Colonic mucosa (tissue), 4 donors: ENCODE data around the gene GCNT2. TPM values are rescaled to one million over a fixed set of nuclear protein-coding genes. Genes with fewer than 3 reads are reported as not detected.

Experiments
- DNase-seq: peaks from one replicate; pipeline ENCODE4 v3.0.0-alpha.2; 2020
- H3K27ac ChIP-seq: fragments of 200-600 bp; one replicate; pipeline ENCODE4 v1.8.0; 2021
- H3K27me3 ChIP-seq: fragments of 200-600 bp; one replicate; pipeline ENCODE4 v1.8.0; 2021
- H3K36me3 ChIP-seq: fragments of 200-600 bp; one replicate; pipeline ENCODE4 v1.8.0; 2021
- H3K4me1 ChIP-seq: fragments of 200-600 bp; one replicate; pipeline ENCODE4 v1.8.0; 2021; ENCODE audit warnings: mild to moderate bottlenecking
- H3K4me3 ChIP-seq: fragments of 200-600 bp; one replicate; pipeline ENCODE4 v1.8.0; 2021
- H3K9ac ChIP-seq, 2 donors: one replicate each; pipeline ENCODE4 v1.7.0; 2013; ENCODE audit warnings: control low read depth in 2 of 2, low read depth in 2 of 2, low read length in 2 of 2
- H3K9me3 ChIP-seq: fragments of 200-600 bp; one replicate; pipeline ENCODE4 v1.8.0; 2021
- intact Hi-C: fragments of 100-400 bp; cut with DNase I; formaldehyde crosslinking; loops from one replicate; pipeline ENCODE4 v1.14.1; 2022
- total RNA-seq, 2 donors: library from RNA; stranded (reverse); fragmentation: NEBNext Ultra II Directional in 1 of 2; extraction: Animal tissue kit (Norgen Biotek cat#: 25700) in 1 of 2; gene quantifications; one replicate each; pipeline ENCODE4 v1.2.1, GENCODE V29; 2021
- TF ChIP-seq, protein P1 (sequence below): fragments of 200-600 bp; IDR thresholded peaks from one replicate; pipeline ENCODE4 v1.8.0; 2022; ENCODE audit warnings: antibody characterized with exemption, mild to moderate bottlenecking
- donor health status: healthy.
- donor health status: DM: no; HTN: no; CAD: no.
- donor health status: DM: no; HTN: no; CAD: no.

Gene GCNT2
- total RNA-seq, 2 donors from 2014 or later = 9.8 to 9.9 TPM

DNA sequence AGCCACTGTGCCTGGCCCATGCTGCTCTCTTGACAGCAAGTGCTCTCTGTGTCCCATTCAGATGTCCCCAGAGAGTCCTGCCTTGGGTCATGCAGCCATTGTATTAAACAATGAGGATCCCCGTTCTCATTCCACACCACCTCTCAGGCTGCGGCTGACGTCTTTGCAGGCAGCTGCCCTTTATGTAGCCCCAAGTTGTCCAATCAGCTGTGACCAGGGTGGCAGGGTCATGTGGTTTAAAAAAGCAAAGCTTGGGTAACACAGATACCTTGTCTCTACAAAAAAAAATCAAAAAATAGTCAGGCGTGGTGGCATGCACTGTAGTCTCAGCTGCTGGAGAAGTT lies 13.2 kb downstream of the GCNT2 start:
- intact Hi-C loops = no loop called here
- Histone ChIP-seq H3K9me3 (no peaks in the 10 kb centered on the region), H3K27me3 (no peaks in the 10 kb centered on the region), H3K27ac (no peak overlapping the region), H3K36me3 (no peaks in the 10 kb centered on the region), H3K4me1 (no peaks in the 10 kb centered on the region), H3K9ac (no peak overlapping the region), H3K4me3 (no peak overlapping the region)
- TF ChIP-seq, protein P1, sequence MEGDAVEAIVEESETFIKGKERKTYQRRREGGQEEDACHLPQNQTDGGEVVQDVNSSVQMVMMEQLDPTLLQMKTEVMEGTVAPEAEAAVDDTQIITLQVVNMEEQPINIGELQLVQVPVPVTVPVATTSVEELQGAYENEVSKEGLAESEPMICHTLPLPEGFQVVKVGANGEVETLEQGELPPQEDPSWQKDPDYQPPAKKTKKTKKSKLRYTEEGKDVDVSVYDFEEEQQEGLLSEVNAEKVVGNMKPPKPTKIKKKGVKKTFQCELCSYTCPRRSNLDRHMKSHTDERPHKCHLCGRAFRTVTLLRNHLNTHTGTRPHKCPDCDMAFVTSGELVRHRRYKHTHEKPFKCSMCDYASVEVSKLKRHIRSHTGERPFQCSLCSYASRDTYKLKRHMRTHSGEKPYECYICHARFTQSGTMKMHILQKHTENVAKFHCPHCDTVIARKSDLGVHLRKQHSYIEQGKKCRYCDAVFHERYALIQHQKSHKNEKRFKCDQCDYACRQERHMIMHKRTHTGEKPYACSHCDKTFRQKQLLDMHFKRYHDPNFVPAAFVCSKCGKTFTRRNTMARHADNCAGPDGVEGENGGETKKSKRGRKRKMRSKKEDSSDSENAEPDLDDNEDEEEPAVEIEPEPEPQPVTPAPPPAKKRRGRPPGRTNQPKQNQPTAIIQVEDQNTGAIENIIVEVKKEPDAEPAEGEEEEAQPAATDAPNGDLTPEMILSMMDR = no peak
- no peak for DNase-seq

DNA sequence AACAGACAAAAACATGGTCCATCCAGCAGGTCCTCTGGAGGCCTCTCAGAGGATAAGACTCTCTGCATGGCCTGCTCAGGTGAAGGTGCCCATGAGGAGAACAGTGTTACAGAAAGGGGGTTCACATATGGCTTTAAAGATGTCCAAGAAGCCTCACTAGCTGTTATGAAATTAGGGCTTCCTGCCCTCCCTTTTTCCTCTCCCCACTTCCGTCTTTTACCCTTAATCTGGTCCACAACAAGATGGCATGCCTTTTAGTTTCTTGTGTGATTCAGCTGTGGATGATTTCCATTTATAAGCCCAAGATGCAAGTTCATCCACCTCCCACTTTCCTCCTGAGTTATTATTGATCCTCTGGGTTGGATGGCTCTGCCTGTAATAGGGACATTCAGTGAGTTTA lies 14.0 kb downstream of the GCNT2 start:
- no peaks in the 10 kb centered on the region for H3K4me1 ChIP-seq
- no peak overlapping the region for H3K27ac ChIP-seq
- TF ChIP-seq, protein P1 = no peak
- no peaks in the 10 kb centered on the region for H3K27me3 ChIP-seq
- H3K36me3 ChIP-seq = no peaks in the 10 kb centered on the region
- no peak overlapping the region for H3K9ac ChIP-seq
- DNase-seq = no peak
- no peaks in the 10 kb centered on the region for H3K9me3 ChIP-seq
- no peak overlapping the region for H3K4me3 ChIP-seq
- intact Hi-C loops = no loop called here

DNA sequence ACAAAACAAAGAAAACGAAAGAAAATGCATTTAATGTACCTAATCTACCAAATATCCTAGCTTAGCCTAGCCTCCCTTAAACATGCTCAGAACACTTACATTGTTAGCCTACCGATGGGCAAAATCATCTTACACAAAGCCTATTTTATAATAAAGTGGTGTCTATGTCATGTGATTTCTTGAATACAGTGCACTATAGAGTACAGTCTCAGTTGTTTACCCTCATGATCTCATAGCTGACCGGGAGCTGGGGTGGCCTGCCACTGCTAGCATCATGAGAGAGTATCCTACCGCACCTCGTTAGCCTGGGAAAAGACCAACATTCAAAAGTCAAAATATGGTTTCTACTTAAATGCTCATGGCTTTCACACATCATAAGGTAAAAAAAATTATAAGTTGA lies 16.6 kb downstream of the GCNT2 start:
- intact Hi-C loops = no loop called here
- TF ChIP-seq, protein P1 = no peak
- no peak for DNase-seq
- H3K27me3 ChIP-seq = no peaks in the 10 kb centered on the region
- no peaks in the 10 kb centered on the region for H3K36me3 ChIP-seq
- no peak overlapping the region for H3K27ac ChIP-seq
- no peaks in the 10 kb centered on the region for H3K9me3 ChIP-seq
- no peak overlapping the region for H3K4me3 ChIP-seq
- no peaks in the 10 kb centered on the region for H3K4me1 ChIP-seq
- H3K9ac ChIP-seq = no peak overlapping the region

DNA sequence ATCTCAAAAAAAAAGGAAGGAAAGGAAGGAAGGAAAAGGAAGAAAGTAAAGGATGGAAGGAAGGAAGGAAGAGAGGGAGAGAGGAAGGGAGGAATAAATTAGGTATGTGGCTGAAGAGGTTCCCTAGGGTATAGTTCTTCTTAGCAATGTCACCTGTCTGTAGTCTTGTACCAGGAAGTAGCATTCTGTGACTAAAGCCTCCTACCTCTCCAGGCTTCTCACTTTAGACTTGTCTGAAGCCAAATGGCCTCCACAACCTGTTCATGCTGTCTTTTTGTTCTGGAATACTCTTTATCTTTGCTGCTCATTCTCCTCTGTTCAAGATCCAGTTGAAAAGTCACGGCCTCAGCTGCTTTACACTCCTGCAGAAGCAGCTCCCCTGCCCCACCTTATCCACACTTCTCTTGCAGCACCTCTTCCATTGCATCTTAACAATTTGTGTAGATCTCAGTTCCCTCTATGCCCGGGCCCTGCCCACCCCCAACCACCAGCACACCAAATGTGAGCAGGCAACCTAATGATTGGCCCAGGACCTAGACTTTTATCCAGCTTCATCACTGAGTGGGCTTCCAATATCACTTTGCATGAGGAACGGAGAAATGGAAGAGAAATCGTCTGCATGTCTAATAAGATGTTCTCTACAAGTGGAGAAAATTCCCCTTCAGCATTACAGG lies 19.1 kb downstream of the GCNT2 start:
- TF ChIP-seq, protein P1 = no peak
- no peak overlapping the region for H3K4me3 ChIP-seq
- H3K9me3 ChIP-seq = no peaks in the 10 kb centered on the region
- no peak overlapping the region for H3K9ac ChIP-seq
- H3K4me1 ChIP-seq = no peaks in the 10 kb centered on the region
- intact Hi-C loops = no loop called here
- H3K27me3 ChIP-seq = no peaks in the 10 kb centered on the region
- H3K27ac ChIP-seq = no peak overlapping the region
- H3K36me3 ChIP-seq = no peaks in the 10 kb centered on the region
- DNase-seq = no peak

DNA sequence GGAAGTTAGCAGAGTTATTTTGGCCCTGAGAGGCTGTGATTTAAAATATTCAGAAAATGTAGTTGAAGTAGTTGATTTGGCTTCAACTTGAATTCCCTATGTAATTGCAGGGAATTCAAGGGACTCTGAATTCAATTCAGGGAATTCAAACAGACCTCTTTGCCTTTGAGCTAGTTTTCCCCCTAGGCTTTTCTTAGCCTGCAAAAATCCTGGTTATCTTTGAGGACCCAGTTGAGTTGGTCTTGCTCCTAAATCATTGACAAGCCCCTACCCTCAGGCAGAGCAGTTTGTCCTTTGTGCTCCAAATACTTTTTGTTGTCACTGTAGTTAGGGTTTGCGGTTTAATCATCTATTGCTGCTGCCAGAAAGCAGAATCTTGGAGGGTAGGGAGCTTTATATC lies 20.4 kb downstream of the GCNT2 start:
- H3K27ac ChIP-seq = peak overlapping the region; percentile 22
- intact Hi-C loops = no loop called here

More for the DNA sequence above, 20.4 kb downstream of the GCNT2 start:
- Histone ChIP-seq H3K9me3 (no peaks in the 10 kb centered on the region), H3K36me3 (no peaks in the 10 kb centered on the region), H3K27me3 (no peaks in the 10 kb centered on the region), H3K4me1 (no peaks in the 10 kb centered on the region), H3K4me3 (no peak overlapping the region), H3K9ac (peak overlapping the region in 1 of 2 donors; percentile 1)
- TF ChIP-seq, protein P1 = no peak
- DNase-seq = no peak
